Measurements from ENCODE around the gene MAP2. TPM values are rescaled to one million over a fixed set of nuclear protein-coding genes. Genes with fewer than 3 reads are reported as not detected.
A peak's percentile ranks its signal among the peaks of the same experiment; 100 is the strongest.

MAP2 gene
- 50.1 and 82.0 TPM in 2 replicates for total RNA-seq (2014; rRNA removed; shearing (Covaris generic); ENCODE audit: low replicate concordance)

GRCh38 chr2:209423562-209424198 lies at the start of gene MAP2:
MAP2 (plus strand) TSS chr2:209424047; CDS start chr2:209653171, 229,124 bp downstream.
- DNase-seq (ENCODE audit: low read depth), result peak; percentile 88
- in situ Hi-C loops (cut with HindIII; ENCODE audit: low pct_unique_long_range_greater_than_20kb, low sequenced_read_pairs), result no loop called here

GRCh38 chr2:209376686-209377085 lies 47.2 kb upstream of the MAP2 start:
- DNase-seq (ENCODE audit: low read depth), result no peak
- in situ Hi-C loops (cut with HindIII; ENCODE audit: low pct_unique_long_range_greater_than_20kb, low sequenced_read_pairs), result no loop called here

- in situ Hi-C loops (cut with HindIII; ENCODE audit: low pct_unique_long_range_greater_than_20kb, low sequenced_read_pairs), result no loop called here
- DNase-seq (ENCODE audit: low read depth), result peak; percentile 41
These were observed 43.6 kb upstream of the MAP2 start for GRCh38 chr2:209380293-209380692.

GRCh38 chr2:209381091-209381490 lies 42.8 kb upstream of the MAP2 start:
- no peak for DNase-seq (ENCODE audit: low read depth)
- in situ Hi-C loops (cut with HindIII; ENCODE audit: low pct_unique_long_range_greater_than_20kb, low sequenced_read_pairs), result no loop called here

GRCh38 chr2:209382775-209383174 lies 41.1 kb upstream of the MAP2 start:
- in situ Hi-C loops (cut with HindIII; ENCODE audit: low pct_unique_long_range_greater_than_20kb, low sequenced_read_pairs), result no loop called here
- no peak for DNase-seq (ENCODE audit: low read depth)

- in situ Hi-C loops (cut with HindIII; ENCODE audit: low pct_unique_long_range_greater_than_20kb, low sequenced_read_pairs), result no loop called here
- DNase-seq (ENCODE audit: low read depth), result peak; percentile 50
These were observed 40.6 kb upstream of the MAP2 start for GRCh38 chr2:209383212-209383611.

- in situ Hi-C loops (cut with HindIII; ENCODE audit: low pct_unique_long_range_greater_than_20kb, low sequenced_read_pairs), result no loop called here
- DNase-seq (ENCODE audit: low read depth), result no peak
These were observed 36.5 kb upstream of the MAP2 start for GRCh38 chr2:209387389-209387788.

- no peak for DNase-seq (ENCODE audit: low read depth)
- in situ Hi-C loops (cut with HindIII; ENCODE audit: low pct_unique_long_range_greater_than_20kb, low sequenced_read_pairs), result no loop called here
These were observed 35.3 kb upstream of the MAP2 start for GRCh38 chr2:209388446-209389037.

- DNase-seq (ENCODE audit: low read depth), result no peak
- in situ Hi-C loops (cut with HindIII; ENCODE audit: low pct_unique_long_range_greater_than_20kb, low sequenced_read_pairs), result no loop called here
These were observed 34.7 kb upstream of the MAP2 start for GRCh38 chr2:209389171-209389618.

GRCh38 chr2:209390839-209391238 lies 33.0 kb upstream of the MAP2 start:
- DNase-seq (ENCODE audit: low read depth), result no peak
- in situ Hi-C loops (cut with HindIII; ENCODE audit: low pct_unique_long_range_greater_than_20kb, low sequenced_read_pairs), result no loop called here

- no peak for DNase-seq (ENCODE audit: low read depth)
- in situ Hi-C loops (cut with HindIII; ENCODE audit: low pct_unique_long_range_greater_than_20kb, low sequenced_read_pairs), result no loop called here
These were observed 32.0 kb upstream of the MAP2 start for GRCh38 chr2:209391776-209392401.

- in situ Hi-C loops (cut with HindIII; ENCODE audit: low pct_unique_long_range_greater_than_20kb, low sequenced_read_pairs), result no loop called here
- no peak for DNase-seq (ENCODE audit: low read depth)
These were observed 28.6 kb upstream of the MAP2 start for GRCh38 chr2:209395229-209395628.

- in situ Hi-C loops (cut with HindIII; ENCODE audit: low pct_unique_long_range_greater_than_20kb, low sequenced_read_pairs), result no loop called here
These were observed 28.2 kb upstream of the MAP2 start for GRCh38 chr2:209395652-209396051.

GRCh38 chr2:209398463-209398862 lies 25.4 kb upstream of the MAP2 start:
- in situ Hi-C loops (cut with HindIII; ENCODE audit: low pct_unique_long_range_greater_than_20kb, low sequenced_read_pairs), result no loop called here
- no peak for DNase-seq (ENCODE audit: low read depth)

More at GRCh38 chr2:209395652-209396051, 28.2 kb upstream of the MAP2 start:
- DNase-seq (ENCODE audit: low read depth), result no peak

GRCh38 chr2:209401788-209402187 lies 22.1 kb upstream of the MAP2 start:
- in situ Hi-C loops (cut with HindIII; ENCODE audit: low pct_unique_long_range_greater_than_20kb, low sequenced_read_pairs), result no loop called here
- no peak for DNase-seq (ENCODE audit: low read depth)

- DNase-seq (ENCODE audit: low read depth), result no peak
- in situ Hi-C loops (cut with HindIII; ENCODE audit: low pct_unique_long_range_greater_than_20kb, low sequenced_read_pairs), result no loop called here
These were observed 12.6 kb upstream of the MAP2 start for GRCh38 chr2:209411296-209411695.

- in situ Hi-C loops (cut with HindIII; ENCODE audit: low pct_unique_long_range_greater_than_20kb, low sequenced_read_pairs), result no loop called here
- no peak for DNase-seq (ENCODE audit: low read depth)
These were observed 12.1 kb upstream of the MAP2 start for GRCh38 chr2:209411718-209412117.

- in situ Hi-C loops (cut with HindIII; ENCODE audit: low pct_unique_long_range_greater_than_20kb, low sequenced_read_pairs), result no loop called here
- no peak for DNase-seq (ENCODE audit: low read depth)
These were observed 10.4 kb upstream of the MAP2 start for GRCh38 chr2:209413311-209414014.

GRCh38 chr2:209416913-209417312 lies 6.9 kb upstream of the MAP2 start:
- in situ Hi-C loops (cut with HindIII; ENCODE audit: low pct_unique_long_range_greater_than_20kb, low sequenced_read_pairs), result no loop called here
- no peak for DNase-seq (ENCODE audit: low read depth)
